ENCODE measurements around the gene MICAL1. TPM values are rescaled to one million over a fixed set of nuclear protein-coding genes. Genes with fewer than 3 reads are reported as not detected.

The MICAL1 gene
- total RNA-seq, 1 experiment from 2014 or later = 9.1 TPM

DNA sequence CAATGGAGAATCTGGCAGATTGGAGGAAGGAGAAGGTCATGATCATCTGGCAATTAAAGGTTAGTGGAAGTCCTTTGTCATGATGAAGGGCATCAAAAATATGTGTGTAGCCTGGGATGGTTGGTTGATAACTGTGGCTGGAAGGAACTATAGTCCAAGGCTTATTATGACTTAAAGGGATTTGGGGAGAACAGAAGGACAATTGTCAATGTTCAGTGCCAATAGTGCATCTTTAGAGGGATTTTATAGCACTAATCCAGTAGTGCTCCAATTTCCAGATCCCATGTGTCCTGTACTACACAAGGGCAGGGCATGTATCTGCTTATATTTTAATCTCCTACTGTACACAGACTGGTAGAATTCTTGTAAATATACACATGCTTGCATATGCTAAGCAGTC, 32.4 kb upstream of the MICAL1 start:
- Histone ChIP-seq H3K9ac (ENCODE audit: low read length) (no peak overlapping the region), H3K79me2 (ENCODE audit: low read length) (no peaks in the 10 kb centered on the region), H3F3A (ENCODE audit: low read length, unreplicated experiment) (peaks cover 4% of the 10 kb centered on the region), H2AFZ (ENCODE audit: low read length) (no peak overlapping the region), H3K27me3 (ENCODE audit: low read length) (no peaks in the 10 kb centered on the region), H3K9me2 (replicated peaks; ENCODE audit: low read length) (no peaks in the 10 kb centered on the region), H3K36me3 (ENCODE audit: low read depth, low read length) (no peaks in the 10 kb centered on the region), H3K27ac (ENCODE audit: low read length) (no peak overlapping the region), H3K4me1 (ENCODE audit: insufficient read depth, low read length) (peaks cover 31% of the 10 kb centered on the region), H4K20me1 (ENCODE audit: low read length) (no peaks in the 10 kb centered on the region), H3K4me2 (ENCODE audit: low read length) (no peak overlapping the region), H3K9me3 (ENCODE audit: low read length) (no peaks in the 10 kb centered on the region), H3K4me3 (ENCODE audit: low read length) (no peak overlapping the region)
- no peak for TF ChIP-seq EZH2 (IDR thresholded peaks at IDR 0.05; ENCODE audit: low read length, unreplicated experiment)
- no peak for TF ChIP-seq EZH2phosphoT487 (IDR thresholded peaks at IDR 0.05; ENCODE audit: borderline replicate concordance, low read length)
- TF ChIP-seq, protein P1, sequence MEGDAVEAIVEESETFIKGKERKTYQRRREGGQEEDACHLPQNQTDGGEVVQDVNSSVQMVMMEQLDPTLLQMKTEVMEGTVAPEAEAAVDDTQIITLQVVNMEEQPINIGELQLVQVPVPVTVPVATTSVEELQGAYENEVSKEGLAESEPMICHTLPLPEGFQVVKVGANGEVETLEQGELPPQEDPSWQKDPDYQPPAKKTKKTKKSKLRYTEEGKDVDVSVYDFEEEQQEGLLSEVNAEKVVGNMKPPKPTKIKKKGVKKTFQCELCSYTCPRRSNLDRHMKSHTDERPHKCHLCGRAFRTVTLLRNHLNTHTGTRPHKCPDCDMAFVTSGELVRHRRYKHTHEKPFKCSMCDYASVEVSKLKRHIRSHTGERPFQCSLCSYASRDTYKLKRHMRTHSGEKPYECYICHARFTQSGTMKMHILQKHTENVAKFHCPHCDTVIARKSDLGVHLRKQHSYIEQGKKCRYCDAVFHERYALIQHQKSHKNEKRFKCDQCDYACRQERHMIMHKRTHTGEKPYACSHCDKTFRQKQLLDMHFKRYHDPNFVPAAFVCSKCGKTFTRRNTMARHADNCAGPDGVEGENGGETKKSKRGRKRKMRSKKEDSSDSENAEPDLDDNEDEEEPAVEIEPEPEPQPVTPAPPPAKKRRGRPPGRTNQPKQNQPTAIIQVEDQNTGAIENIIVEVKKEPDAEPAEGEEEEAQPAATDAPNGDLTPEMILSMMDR (conservative IDR thresholded peaks at IDR 0.05; ENCODE audit: low read depth, low read length) = no peak
- POLR2A ChIA-PET (ENCODE audit: unreplicated experiment) = no interaction called here
- ATAC-seq = no peak
- no peak for DNase-seq
- no TSS peak for BruUV-seq (replicated peaks)
- intact Hi-C loops (cut with micrococcal nuclease) = no loop called here
- CTCF ChIA-PET = no interaction called here

DNA sequence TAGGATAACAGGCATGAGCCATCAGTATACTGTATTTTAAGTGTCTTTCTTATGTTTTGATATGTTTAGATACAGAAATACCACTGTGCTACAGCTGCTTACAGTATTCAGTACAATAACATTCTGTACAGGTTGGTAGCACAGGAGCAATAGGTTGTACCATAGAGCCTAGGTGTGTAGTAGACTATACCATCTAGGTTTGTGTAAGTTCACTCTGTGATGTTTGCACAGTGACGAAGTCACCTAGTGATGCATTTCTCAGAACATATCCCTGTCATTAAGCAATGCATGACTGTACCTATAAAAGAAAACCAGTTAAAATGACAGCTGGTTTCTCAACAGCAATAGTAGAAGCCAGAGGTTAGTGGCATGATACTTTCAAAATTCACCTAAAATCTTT, 30.5 kb upstream of the MICAL1 start:
- no peak overlapping the region for H3K4me3 ChIP-seq (ENCODE audit: low read length)
- peaks cover 18% of the 10 kb centered on the region for H3K79me2 ChIP-seq (ENCODE audit: low read length)
- ATAC-seq (peak; percentile 72), DNase-seq (peak; percentile 87)
- H3K27me3 ChIP-seq (ENCODE audit: low read length) = no peaks in the 10 kb centered on the region
- no peaks in the 10 kb centered on the region for H3K9me3 ChIP-seq (ENCODE audit: low read length)
- no peaks in the 10 kb centered on the region for H3K9me2 ChIP-seq (replicated peaks; ENCODE audit: low read length)
- ChIA-PET CTCF (no interaction called here), POLR2A (ENCODE audit: unreplicated experiment) (interaction anchor here (0.5 kb wide), 1 partner anchor 555 kb away, joined by 3 read pairs; no protein-coding TSS in a partner anchor)
- H3F3A ChIP-seq (ENCODE audit: low read length, unreplicated experiment) = peaks cover 4% of the 10 kb centered on the region
- H3K36me3 ChIP-seq (ENCODE audit: low read depth, low read length) = peaks cover 6% of the 10 kb centered on the region; the same call in 1 of the 2 replicates
- BruUV-seq (replicated peaks) = no TSS peak
- peak overlapping the region; percentile 75 for H3K27ac ChIP-seq (ENCODE audit: low read length)
- H3K4me2 ChIP-seq (ENCODE audit: low read length) = peak overlapping the region; percentile 51
- H2AFZ ChIP-seq (ENCODE audit: low read length) = no peak overlapping the region
- TF ChIP-seq, protein P1 (conservative IDR thresholded peaks at IDR 0.05; ENCODE audit: low read depth, low read length) = no peak
- TF ChIP-seq EZH2 (IDR thresholded peaks at IDR 0.05; ENCODE audit: low read length, unreplicated experiment) (no peak), EZH2phosphoT487 (IDR thresholded peaks at IDR 0.05; ENCODE audit: borderline replicate concordance, low read length) (no peak)
- intact Hi-C loops (cut with micrococcal nuclease) = no loop called here
- peaks cover 33% of the 10 kb centered on the region for H3K4me1 ChIP-seq (ENCODE audit: insufficient read depth, low read length)
- H3K9ac ChIP-seq (ENCODE audit: low read length) = no peak overlapping the region
- no peaks in the 10 kb centered on the region for H4K20me1 ChIP-seq (ENCODE audit: low read length)

DNA sequence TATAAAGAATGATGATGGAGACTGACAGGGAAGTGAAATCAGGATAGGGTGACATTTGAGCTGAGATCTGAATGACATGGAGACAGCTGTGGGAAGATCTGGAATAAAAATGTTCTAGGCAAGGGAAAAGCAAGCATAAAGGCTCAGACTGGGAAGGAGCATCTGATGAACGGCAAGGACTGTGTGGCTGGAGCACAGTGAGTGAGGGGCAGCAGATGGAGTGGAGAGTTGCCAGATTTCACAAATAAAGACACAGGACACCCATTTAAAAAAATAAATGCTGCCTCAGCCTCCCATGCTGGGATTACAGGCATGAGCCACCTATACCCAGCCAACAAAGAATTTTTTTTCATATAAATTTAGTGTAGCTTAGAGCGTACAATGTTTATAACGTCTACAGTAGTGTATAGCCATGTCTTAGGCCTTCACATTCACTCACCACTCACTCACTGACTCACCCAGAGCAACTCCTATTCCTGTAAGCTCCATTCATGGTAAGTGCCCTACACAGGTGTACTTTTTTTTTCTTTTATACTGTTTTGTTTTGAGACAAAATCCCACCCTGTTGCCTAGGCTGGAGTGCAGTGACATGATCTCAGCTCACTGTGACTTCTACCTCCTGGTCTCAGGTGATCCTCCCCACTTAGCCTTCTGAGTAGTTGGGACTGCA, 29.8 kb upstream of the MICAL1 start:
- peak overlapping the region; percentile 65 for H3K27ac ChIP-seq (ENCODE audit: low read length)
- H3K4me3 ChIP-seq (ENCODE audit: low read length) = no peak overlapping the region
- intact Hi-C loops (cut with micrococcal nuclease) = no loop called here
- ATAC-seq = no peak
- H3K9ac ChIP-seq (ENCODE audit: low read length) = no peak overlapping the region
- H3K9me2 ChIP-seq (replicated peaks; ENCODE audit: low read length) = no peaks in the 10 kb centered on the region
- POLR2A ChIA-PET (ENCODE audit: unreplicated experiment) = interaction anchor here (0.6 kb wide), 1 partner anchor 319 kb away, joined by 16 read pairs; no protein-coding TSS in a partner anchor
- peaks cover 38% of the 10 kb centered on the region for H3K4me1 ChIP-seq (ENCODE audit: insufficient read depth, low read length)
- CTCF ChIA-PET = no interaction called here
- no peak overlapping the region for H2AFZ ChIP-seq (ENCODE audit: low read length)
- H4K20me1 ChIP-seq (ENCODE audit: low read length) = 0 out of 2 replicates have a peak, but pooled peaks cover 2% of the 10 kb centered on the region
- TF ChIP-seq EZH2phosphoT487 (IDR thresholded peaks at IDR 0.05; ENCODE audit: borderline replicate concordance, low read length) (no peak), EZH2 (IDR thresholded peaks at IDR 0.05; ENCODE audit: low read length, unreplicated experiment) (no peak)
- TF ChIP-seq, protein P1 (conservative IDR thresholded peaks at IDR 0.05; ENCODE audit: low read depth, low read length) = no peak
- BruUV-seq (replicated peaks) = no TSS peak
- peaks cover 13% of the 10 kb centered on the region; the same call in 1 of the 2 replicates for H3K36me3 ChIP-seq (ENCODE audit: low read depth, low read length)
- H3K79me2 ChIP-seq (ENCODE audit: low read length) = peaks cover 25% of the 10 kb centered on the region
- H3K4me2 ChIP-seq (ENCODE audit: low read length) = peak overlapping the region; percentile 51; the same call in 1 of the 2 replicates
- H3K27me3 ChIP-seq (ENCODE audit: low read length) = no peaks in the 10 kb centered on the region
- peak; percentile 23 for DNase-seq
- H3K9me3 ChIP-seq (ENCODE audit: low read length) = no peaks in the 10 kb centered on the region
- H3F3A ChIP-seq (ENCODE audit: low read length, unreplicated experiment) = peaks cover 4% of the 10 kb centered on the region

Data from PC-3 (cell line).